WI38 (cell line): Measurements from ENCODE around the gene COL23A1.
"Not testable (repeated sequence)": the region's sequence is repeated elsewhere in the genome, so short reads cannot be mapped to it uniquely, and the experiment has no call there.

Experiments used
- H3K4me3 ChIP-seq: 2 replicates; pipeline ENCODE4 v1.5.1; 2011; ENCODE audit warnings: low read depth, mild to moderate bottlenecking, control low read depth, low read length
- TF ChIP-seq, protein P1 (sequence below): IDR thresholded peaks from 2 replicates; pipeline ENCODE4 v1.5.1; 2012; ENCODE audit warnings: low read depth, mild to moderate bottlenecking, control low read depth, low read length

Gene COL23A1

DNA sequence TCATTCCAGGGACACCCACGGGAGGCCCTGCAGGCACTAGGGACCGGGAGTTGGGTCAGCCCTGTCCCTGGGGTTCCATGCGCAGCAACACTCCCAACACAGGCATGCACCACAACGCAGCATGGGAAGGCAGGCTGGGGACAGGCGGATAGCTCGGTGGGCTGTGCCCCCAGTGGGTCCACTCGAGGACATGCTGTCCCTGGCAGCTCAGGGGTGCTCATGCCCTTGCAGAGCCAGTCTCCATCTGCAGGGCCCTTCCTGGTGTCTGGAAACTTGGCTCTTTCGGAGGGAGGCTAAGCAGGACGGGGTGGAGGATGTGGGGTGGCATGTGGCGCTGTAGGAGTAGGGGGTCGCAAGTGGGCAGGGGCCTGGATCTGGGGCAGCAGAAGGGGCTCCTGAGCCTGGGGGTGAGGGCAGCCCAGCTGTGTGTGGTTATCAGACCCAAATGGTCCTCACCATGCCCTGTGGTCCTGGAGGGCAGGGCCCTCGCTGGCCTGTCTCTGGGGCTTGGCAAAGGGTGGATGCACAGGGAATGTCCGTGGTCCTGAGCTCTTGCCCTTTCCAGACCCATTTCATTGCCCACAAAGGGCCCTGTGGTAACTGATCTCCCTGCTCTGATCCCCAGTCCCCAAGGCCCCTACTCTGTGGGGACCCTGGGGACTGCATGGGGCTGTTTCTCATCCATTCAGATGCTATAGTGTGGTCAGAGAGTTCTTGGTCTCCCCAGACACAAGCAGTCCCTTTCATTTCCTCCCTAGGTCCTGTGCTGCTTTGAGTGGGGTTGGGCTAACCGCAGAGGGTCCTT, 267.3 kb downstream of the COL23A1 start:
- TF ChIP-seq, protein P1, sequence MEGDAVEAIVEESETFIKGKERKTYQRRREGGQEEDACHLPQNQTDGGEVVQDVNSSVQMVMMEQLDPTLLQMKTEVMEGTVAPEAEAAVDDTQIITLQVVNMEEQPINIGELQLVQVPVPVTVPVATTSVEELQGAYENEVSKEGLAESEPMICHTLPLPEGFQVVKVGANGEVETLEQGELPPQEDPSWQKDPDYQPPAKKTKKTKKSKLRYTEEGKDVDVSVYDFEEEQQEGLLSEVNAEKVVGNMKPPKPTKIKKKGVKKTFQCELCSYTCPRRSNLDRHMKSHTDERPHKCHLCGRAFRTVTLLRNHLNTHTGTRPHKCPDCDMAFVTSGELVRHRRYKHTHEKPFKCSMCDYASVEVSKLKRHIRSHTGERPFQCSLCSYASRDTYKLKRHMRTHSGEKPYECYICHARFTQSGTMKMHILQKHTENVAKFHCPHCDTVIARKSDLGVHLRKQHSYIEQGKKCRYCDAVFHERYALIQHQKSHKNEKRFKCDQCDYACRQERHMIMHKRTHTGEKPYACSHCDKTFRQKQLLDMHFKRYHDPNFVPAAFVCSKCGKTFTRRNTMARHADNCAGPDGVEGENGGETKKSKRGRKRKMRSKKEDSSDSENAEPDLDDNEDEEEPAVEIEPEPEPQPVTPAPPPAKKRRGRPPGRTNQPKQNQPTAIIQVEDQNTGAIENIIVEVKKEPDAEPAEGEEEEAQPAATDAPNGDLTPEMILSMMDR: no peak
- no peak overlapping the region for H3K4me3 ChIP-seq

DNA sequence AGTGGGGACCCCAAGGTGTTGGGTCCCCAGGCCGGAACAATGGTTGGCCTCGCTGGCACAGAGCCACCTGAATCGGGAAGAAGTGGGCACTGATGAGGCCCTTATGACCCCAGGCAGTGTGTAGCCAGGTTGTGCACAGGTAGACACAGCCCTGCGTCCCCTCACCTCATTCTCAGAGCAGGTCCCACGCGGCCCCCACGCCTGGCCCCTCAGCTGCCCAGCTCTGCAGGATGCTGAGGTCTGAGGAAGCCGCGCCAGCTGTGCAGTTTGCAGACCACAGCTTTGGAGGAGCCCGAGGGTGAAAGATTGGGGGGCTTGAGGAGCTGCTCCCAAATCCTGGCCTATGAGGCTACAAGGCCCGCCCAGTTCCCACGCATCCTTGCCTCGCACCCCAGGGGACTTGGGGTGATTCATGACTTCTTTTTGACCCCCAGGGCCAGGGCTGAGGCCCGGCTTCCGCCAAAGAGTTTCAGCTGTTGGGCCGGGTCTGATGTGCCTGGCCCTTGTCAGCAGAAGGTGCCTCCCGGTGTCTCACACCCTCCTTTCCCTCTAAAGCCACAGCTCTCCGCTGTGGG, 269.8 kb downstream of the COL23A1 start:
- no peak overlapping the region for H3K4me3 ChIP-seq
- TF ChIP-seq, protein P1: no peak

DNA sequence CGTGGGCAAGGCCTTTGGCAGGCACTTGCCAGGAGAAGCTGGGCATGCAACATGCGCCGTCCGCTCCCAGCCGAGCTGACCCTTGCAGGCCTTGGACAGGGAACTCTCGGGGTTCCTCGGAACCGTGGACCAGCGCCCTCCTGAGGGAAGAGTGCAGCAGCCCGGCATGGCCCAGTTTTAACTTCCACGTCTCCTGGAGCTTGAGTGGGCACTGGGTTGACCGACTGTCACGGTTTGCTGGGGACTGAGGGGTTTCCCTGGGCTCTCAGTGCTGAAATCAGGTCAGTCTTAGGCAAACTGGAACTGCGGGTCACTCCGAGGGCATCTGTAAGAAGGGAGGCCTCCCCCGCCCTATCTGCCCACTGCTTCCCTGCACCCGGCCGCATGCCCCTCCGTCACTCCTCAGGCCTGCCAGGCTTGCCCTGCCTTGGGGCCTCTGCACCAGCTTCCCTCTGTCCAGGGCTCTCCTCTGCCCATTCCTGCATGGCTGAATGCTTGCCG, 270.6 kb downstream of the COL23A1 start:
- H3K4me3 ChIP-seq: no peak overlapping the region
- TF ChIP-seq, protein P1: no peak

DNA sequence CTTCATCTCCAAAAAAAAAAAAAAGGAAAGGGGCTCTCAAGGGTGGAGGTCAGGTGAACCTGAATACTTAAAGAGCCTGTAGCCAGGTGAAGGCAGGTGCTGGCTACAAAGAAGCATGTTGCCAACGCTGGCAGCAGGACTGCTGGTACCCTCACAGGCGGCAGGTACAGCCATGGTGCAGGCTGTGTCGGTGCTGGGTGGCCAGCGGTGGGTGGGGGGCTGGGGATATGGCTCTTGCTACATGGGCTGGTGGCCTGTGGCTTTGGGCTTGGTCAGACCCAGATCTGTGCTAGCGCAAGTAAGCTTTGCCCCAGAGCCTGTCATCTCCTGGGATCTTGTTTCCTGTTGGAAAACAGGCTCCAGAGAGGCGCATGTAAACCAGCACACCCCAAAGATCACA, 271.3 kb downstream of the COL23A1 start:
- TF ChIP-seq, protein P1: no peak

DNA sequence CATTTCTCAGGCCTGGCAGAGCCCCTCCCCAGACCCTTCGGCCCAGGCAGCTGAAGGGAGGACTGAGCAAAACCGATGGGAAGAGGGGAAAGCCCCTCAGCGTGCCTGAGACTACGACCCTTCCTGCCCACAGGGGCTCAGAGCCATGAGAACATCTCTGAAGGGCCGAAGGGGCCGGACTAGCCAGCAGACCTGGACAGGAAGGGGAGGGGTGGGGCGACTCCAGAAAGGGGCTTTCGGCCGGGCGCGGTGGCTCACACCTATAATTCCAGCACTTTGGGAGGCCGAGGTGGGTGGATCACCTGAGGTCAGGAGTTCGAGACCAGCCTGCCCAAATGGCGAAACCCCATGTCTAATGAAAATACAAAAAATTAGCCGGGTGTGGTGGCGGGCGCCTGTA, 271.8 kb downstream of the COL23A1 start:
- no peak overlapping the region for H3K4me3 ChIP-seq
- TF ChIP-seq, protein P1: no peak

More for the DNA sequence above, 271.3 kb downstream of the COL23A1 start:
- no peak overlapping the region for H3K4me3 ChIP-seq

DNA sequence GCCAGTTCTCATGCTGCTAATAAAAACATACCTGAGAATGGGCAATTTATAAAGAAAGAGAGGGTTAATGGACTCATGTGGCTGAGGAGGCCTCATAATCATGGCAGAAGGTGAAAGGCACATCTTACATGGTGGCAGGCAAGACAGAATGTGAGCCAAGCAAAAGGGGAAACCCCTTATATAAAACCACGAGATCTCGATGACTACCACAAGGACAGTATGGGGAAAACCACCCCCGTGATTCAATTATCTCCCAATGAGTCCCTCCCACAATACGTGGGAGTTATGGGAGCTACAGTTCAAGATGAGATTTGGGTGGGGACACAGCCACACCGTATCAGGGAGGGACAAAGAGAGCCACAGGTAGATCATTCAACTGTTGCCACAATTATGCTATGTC, 272.5 kb downstream of the COL23A1 start:
- H3K4me3 ChIP-seq: not testable (repeated sequence)

DNA sequence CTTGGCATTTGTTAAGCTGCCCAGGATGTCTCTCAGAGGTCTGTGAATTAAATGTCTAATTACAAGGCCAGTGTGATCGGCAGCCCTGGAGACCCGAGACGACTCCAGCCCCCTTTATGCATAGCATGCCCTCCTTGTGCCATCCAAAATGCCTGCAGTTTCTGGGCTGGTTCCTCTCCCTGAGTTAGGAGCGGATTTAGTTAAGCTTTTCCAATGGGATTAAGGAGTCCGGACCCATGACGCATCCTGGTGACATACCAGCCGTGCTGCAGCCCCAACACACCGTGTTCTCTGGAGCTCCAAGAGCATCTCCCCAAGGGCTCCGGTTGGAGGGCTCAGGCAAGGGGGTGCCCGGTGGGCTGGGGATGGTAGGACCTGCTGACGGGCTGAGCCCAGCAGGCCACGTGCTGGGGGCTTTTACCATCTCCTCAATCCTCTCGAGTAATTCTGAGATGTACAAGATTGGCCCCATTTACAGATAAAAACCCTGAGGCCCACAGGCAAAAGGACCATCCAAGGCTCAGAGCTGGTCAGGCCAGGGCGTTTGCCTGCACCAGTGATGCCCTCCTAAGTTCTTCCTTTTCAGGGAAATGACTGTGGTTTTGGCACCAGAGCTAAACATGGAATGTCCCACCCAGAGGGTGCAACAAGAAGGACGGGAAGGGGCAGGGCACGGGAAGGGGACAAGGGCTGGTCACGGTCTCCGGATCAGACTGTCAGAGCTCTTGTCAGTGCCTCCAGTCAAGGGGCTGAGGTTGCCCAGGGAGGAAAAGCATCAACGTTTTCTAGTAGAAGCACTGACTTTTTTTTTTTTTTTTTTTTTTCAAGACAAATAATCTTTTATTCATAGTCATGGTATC, 275.0 kb downstream of the COL23A1 start:
- H3K4me3 ChIP-seq: no peak overlapping the region
- TF ChIP-seq, protein P1: no peak
